Ascending aorta (tissue), 2 donors: Measurements from ENCODE around the gene RFPL2. TPM values are rescaled to one million over a fixed set of nuclear protein-coding genes. Genes with fewer than 3 reads are reported as not detected.
A peak's percentile ranks its signal among the peaks of the same experiment; 100 is the strongest.
"Not testable (repeated sequence)": the region's sequence is repeated elsewhere in the genome, so short reads cannot be mapped to it uniquely, and the experiment has no call there.

Source experiments
- DNase-seq, 2 donors: peaks; one replicate each; pipeline ENCODE4 v3.0.0-alpha.2; 2019; ENCODE audit warnings: low spot score in 2 of 2
- H3K27ac ChIP-seq, 2 donors: fragments of 200-600 bp; sonication (generic); one replicate each; pipeline ENCODE4 v1.5.1; 2016 to 2017; ENCODE audit warnings: mild to moderate bottlenecking in 1 of 2
- H3K27me3 ChIP-seq: fragments of 200-600 bp; sonication (generic); one replicate; pipeline ENCODE4 v1.5.1; 2017
- H3K36me3 ChIP-seq, 2 donors: fragments of 200-600 bp; sonication (generic); one replicate each; pipeline ENCODE4 v1.5.1; 2016
- H3K4me1 ChIP-seq, 2 donors: fragments of 200-600 bp; sonication (generic); one replicate each; pipeline ENCODE4 v1.5.1; 2016 to 2017; ENCODE audit warnings: mild to moderate bottlenecking in 1 of 2
- H3K4me3 ChIP-seq, 2 donors: fragments of 200-600 bp; sonication (generic); one replicate each; pipeline ENCODE4 v1.5.1; 2016 to 2017; ENCODE audit warnings: mild to moderate bottlenecking in 1 of 2
- H3K9me3 ChIP-seq, 2 donors: fragments of 200-600 bp; sonication (generic); one replicate each; pipeline ENCODE4 v1.5.1; 2016
- intact Hi-C: fragments of 100-400 bp; cut with DNase I; formaldehyde crosslinking; loops from one replicate; pipeline ENCODE4 v1.15.1; 2023
- total RNA-seq: library from RNA; depleted of rRNA; stranded (reverse); fragments of >200 nt; gene quantifications from one replicate; pipeline ENCODE4 v1.1.0, GENCODE V29; 2016
- TF ChIP-seq, protein P1 (sequence below), 3 experiments: fragments of 200-600 bp in 2 of 3; fragments of 450-650 bp in 1 of 3; sonication (generic) in 2 of 3; IDR thresholded peaks; one replicate each; pipeline ENCODE4 v1.5.1; 2016 to 2019; ENCODE audit warnings: antibody characterized with exemption in 3 of 3, mild to moderate bottlenecking in 1 of 3, moderate library complexity in 1 of 3

Gene RFPL2
- total RNA-seq, 1 donor from 2014 or later: not detected

DNA sequence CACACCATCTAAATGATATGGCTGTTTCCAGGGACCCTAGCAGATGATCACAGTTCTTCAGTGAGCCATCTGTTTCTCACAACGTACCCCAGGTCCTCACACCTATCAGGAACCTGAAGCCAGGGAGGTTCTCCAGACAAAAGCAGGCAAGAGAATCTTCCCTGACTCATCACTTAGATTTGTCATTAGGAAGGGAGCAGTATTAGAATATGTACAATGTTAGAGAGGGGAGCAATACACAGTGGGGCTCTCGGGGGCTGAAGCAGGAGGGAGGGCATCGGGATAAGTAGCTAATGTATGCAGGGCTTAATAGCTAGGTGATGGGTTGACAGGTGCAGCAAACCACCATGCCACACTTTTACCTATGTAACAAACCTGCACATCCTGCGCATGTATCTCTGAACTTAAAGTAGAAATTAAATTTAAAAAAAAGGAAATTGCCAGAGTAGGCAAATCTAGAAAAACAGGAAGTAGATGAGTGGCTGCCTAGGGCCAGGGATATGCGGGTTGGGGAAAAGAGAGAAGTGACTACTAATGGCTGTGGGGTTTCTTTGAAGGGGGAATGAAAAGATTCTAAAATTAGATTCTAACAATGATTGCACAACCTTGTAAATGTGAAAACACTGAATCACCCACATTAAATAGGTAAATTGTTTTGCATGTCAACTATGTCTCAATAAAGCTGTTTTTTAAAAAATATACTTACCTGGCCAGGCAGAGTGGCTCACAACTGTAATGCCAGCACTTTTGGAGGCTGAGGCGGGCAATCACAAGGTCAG, 60.2 kb downstream of the RFPL2 start:
- TF ChIP-seq, protein P1, sequence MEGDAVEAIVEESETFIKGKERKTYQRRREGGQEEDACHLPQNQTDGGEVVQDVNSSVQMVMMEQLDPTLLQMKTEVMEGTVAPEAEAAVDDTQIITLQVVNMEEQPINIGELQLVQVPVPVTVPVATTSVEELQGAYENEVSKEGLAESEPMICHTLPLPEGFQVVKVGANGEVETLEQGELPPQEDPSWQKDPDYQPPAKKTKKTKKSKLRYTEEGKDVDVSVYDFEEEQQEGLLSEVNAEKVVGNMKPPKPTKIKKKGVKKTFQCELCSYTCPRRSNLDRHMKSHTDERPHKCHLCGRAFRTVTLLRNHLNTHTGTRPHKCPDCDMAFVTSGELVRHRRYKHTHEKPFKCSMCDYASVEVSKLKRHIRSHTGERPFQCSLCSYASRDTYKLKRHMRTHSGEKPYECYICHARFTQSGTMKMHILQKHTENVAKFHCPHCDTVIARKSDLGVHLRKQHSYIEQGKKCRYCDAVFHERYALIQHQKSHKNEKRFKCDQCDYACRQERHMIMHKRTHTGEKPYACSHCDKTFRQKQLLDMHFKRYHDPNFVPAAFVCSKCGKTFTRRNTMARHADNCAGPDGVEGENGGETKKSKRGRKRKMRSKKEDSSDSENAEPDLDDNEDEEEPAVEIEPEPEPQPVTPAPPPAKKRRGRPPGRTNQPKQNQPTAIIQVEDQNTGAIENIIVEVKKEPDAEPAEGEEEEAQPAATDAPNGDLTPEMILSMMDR (IDR thresholded peaks at IDR 0.05): no peak
- DNase-seq: no peak
- Histone ChIP-seq H3K36me3 (no peaks in the 10 kb centered on the region), H3K9me3 (no peaks in the 10 kb centered on the region), H3K4me3 (no peak overlapping the region), H3K27ac (no peak overlapping the region), H3K4me1 (no peaks in the 10 kb centered on the region), H3K27me3 (no peaks in the 10 kb centered on the region)
- intact Hi-C loops: no loop called here

GRCh38 chr22:32142600-32142999, 62.3 kb downstream of the RFPL2 start:
- Histone ChIP-seq H3K27me3 (no peaks in the 10 kb centered on the region), H3K4me3 (no peak overlapping the region), H3K4me1 (no peaks in the 10 kb centered on the region), H3K36me3 (no peaks in the 10 kb centered on the region), H3K27ac (no peak overlapping the region), H3K9me3 (no peaks in the 10 kb centered on the region)
- no peak for DNase-seq
- intact Hi-C loops: no loop called here
- TF ChIP-seq, protein P1 (IDR thresholded peaks at IDR 0.05): no peak

DNA sequence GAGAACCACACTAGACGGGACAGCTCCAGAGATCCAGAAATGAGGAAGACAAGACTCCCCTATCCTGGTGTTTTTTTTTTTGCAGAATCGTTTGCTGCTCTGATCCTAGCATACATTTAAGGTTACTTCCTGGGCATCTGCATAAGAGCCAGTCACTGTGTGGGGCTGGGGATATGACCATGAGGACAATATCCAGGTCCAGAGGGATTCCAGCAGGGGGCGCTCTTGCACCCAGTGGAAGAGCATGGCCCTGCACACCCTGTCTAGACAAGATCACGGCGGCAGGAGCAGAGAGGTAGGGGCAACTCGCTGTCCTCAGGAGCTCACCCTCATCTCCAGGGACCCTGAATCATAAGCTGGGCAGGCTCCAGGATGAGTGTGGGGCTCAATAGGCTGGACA, 64.2 kb downstream of the RFPL2 start:
- TF ChIP-seq, protein P1 (IDR thresholded peaks at IDR 0.05): peak in 1 of 3 experiments; percentile 15
- H3K27ac ChIP-seq, intact Hi-C loops, H3K4me1 ChIP-seq, H3K27me3 ChIP-seq, DNase-seq, H3K36me3 ChIP-seq, H3K4me3 ChIP-seq, H3K9me3 ChIP-seq: not testable (repeated sequence)

Other genes starting within 250 kb of the RFPL2 start
- not detected for gene SLC5A1, start 161.8 kb downstream of the RFPL2 start, total RNA-seq
- gene C22orf42, start 45.8 kb downstream of the RFPL2 start, total RNA-seq: not detected
- gene SLC5A4, start 50.3 kb upstream of the RFPL2 start, total RNA-seq: 1.6 TPM
- gene RFPL3, start 152.8 kb upstream of the RFPL2 start, total RNA-seq: not detected
- 55.2 TPM for gene RTCB, start 207.2 kb upstream of the RFPL2 start, total RNA-seq